ENCODE results near the gene SNAP29. TPM values are rescaled to one million over a fixed set of nuclear protein-coding genes. Genes with fewer than 3 reads are reported as not detected.

Gene SNAP29
- total RNA-seq, 1 experiment from 2014 or later = 17.9 TPM

GRCh38 chr22:20814221-20814808, 44.5 kb upstream of the SNAP29 start:
- Histone ChIP-seq H3K27ac (ENCODE audit: insufficient read length, low read depth, low read length) (no peak overlapping the region), H2BK5ac (ENCODE audit: insufficient read length, low read length) (no peak overlapping the region), H3K23me2 (ENCODE audit: insufficient read length, low read depth, low read length, poor library complexity, severe bottlenecking) (no peaks in the 10 kb centered on the region), H3K4ac (ENCODE audit: low read depth, low read length) (no peak overlapping the region), H3K27me3 (ENCODE audit: insufficient read depth, low read length) (no peaks in the 10 kb centered on the region), H4K20me1 (ENCODE audit: control insufficient read depth, insufficient read depth, insufficient read length) (no peaks in the 10 kb centered on the region), H3K23ac (ENCODE audit: insufficient read length, low read depth, low read length) (no peak overlapping the region), H3K4me1 (ENCODE audit: insufficient read depth, low read length) (no peaks in the 10 kb centered on the region), H3K79me2 (ENCODE audit: insufficient read depth, low read length) (no peaks in the 10 kb centered on the region), H3K4me2 (ENCODE audit: insufficient read depth, insufficient read length, low read length) (no peak overlapping the region), H2BK15ac (ENCODE audit: low read depth, low read length) (no peak overlapping the region), H2AK5ac (ENCODE audit: insufficient read length, low read length) (no peak overlapping the region), H4K91ac (ENCODE audit: insufficient read length, low read depth, low read length) (no peak overlapping the region), H2AFZ (ENCODE audit: low read length) (no peak overlapping the region), H3T11ph (ENCODE audit: low read length) (no peak overlapping the region), H3K14ac (ENCODE audit: insufficient read depth, low read length) (no peak overlapping the region), H3K9me3 (ENCODE audit: control insufficient read depth, low read depth, low read length) (no peaks in the 10 kb centered on the region), H3K9ac (ENCODE audit: extremely low read depth, insufficient read length, low read length) (no peak overlapping the region), H2BK20ac (ENCODE audit: low read depth, low read length, poor library complexity, severe bottlenecking) (no peak overlapping the region), H4K8ac (replicated peaks; ENCODE audit: insufficient read length, low read depth, low read length) (no peak overlapping the region), H2BK120ac (ENCODE audit: low read depth, low read length, poor library complexity, severe bottlenecking) (no peak overlapping the region), H3K79me1 (ENCODE audit: insufficient read depth, low read depth, low read length, poor library complexity, severe bottlenecking) (no peaks in the 10 kb centered on the region), H2BK12ac (ENCODE audit: insufficient read length, low read depth, low read length) (no peak overlapping the region), H4K5ac (ENCODE audit: insufficient read length, low read depth, low read length) (no peak overlapping the region), H3K56ac (ENCODE audit: insufficient read length, low read depth, low read length) (no peak overlapping the region), H3K18ac (ENCODE audit: insufficient read length, low read depth, low read length) (no peak overlapping the region)
- Mint-ChIP-seq H3K9me3 (no peaks in the 10 kb centered on the region), H3K27me3 (ENCODE audit: low read depth) (no peaks in the 10 kb centered on the region), H3K27ac (no peak overlapping the region), H3K36me3 (ENCODE audit: insufficient read depth in 1 of 3, low read depth in 3 of 3) (peaks cover 4 to 57% (median 18%) of the 10 kb centered on the region in 3 experiments; a peak in 6 of 7 replicates), H3K4me1 (no peaks in the 10 kb centered on the region), H3K4me3 (no peak overlapping the region)
- 100% methylated on average over 1 of the region's 5 CpGs for WGBS (ENCODE audit: extremely low coverage, insufficient read length, low lambda C conversion rate)
- no peak for TF ChIP-seq CTCF (conservative IDR thresholded peaks at IDR 0.05)
- no peak for DNase-seq

Measured in H9 (cell line).